GM23338 (cell line): ENCODE results near the gene CCDC30. TPM values are rescaled to one million over a fixed set of nuclear protein-coding genes. Genes with fewer than 3 reads are reported as not detected.

Experiments
- ATAC-seq: fragments of 200-7000 bp; cut with Tn5 transposase; 3 replicates; pipeline ENCODE4 v1.9.1; 2020
- DNase-seq: peaks from one replicate; pipeline ENCODE4 v3.0.0-alpha.2; 2015; ENCODE audit warnings: low spot score
- H2AFZ ChIP-seq: fragments of 200-600 bp; sonication (generic); 2 replicates; pipeline ENCODE4 v1.8.0; 2016; ENCODE audit warnings: antibody characterized with exemption, mild to moderate bottlenecking, moderate library complexity
- H3F3A ChIP-seq: fragments of 200-600 bp; sonication (generic); replicated peaks from 2 replicates; pipeline ENCODE4 v1.8.0; 2017; ENCODE audit warnings: antibody characterized with exemption, mixed run types, low read depth
- H3K27ac ChIP-seq: fragments of 200-600 bp; sonication (generic); 2 replicates; pipeline ENCODE4 v1.6.1; 2016; ENCODE audit warnings: low read depth
- H3K27me3 ChIP-seq: fragments of 200-600 bp; sonication (generic); 2 replicates; pipeline ENCODE4 v1.8.0; 2016; ENCODE audit warnings: mild to moderate bottlenecking, mixed run types, moderate library complexity; ENCODE audit not compliant: insufficient read depth
- H3K36me3 ChIP-seq: fragments of 200-600 bp; sonication (generic); 2 replicates; pipeline ENCODE4 v1.8.0; 2016; ENCODE audit warnings: mild to moderate bottlenecking; ENCODE audit not compliant: insufficient read depth
- H3K4me1 ChIP-seq: fragments of 200-600 bp; sonication (generic); 2 replicates; pipeline ENCODE4 v1.8.0; 2016; ENCODE audit warnings: mild to moderate bottlenecking, moderate library complexity; ENCODE audit not compliant: insufficient read depth
- H3K4me2 ChIP-seq: fragments of 200-600 bp; sonication (generic); 2 replicates; pipeline ENCODE4 v1.7.1; 2017; ENCODE audit warnings: mixed run types
- H3K4me3 ChIP-seq: fragments of 200-600 bp; sonication (generic); 2 replicates; pipeline ENCODE4 v1.6.1; 2016; ENCODE audit warnings: mixed run types
- H3K79me2 ChIP-seq: fragments of 200-600 bp; sonication (generic); replicated peaks from 2 replicates; pipeline ENCODE4 v1.8.0; 2017; ENCODE audit warnings: mild to moderate bottlenecking; ENCODE audit not compliant: insufficient read depth
- H3K9me2 ChIP-seq: fragments of 200-600 bp; sonication (generic); 2 replicates; pipeline ENCODE4 v1.8.0; 2017; ENCODE audit not compliant: insufficient read depth
- H4K20me1 ChIP-seq: fragments of 200-600 bp; sonication (generic); replicated peaks from 2 replicates; pipeline ENCODE4 v1.8.0; 2017; ENCODE audit warnings: mild to moderate bottlenecking; ENCODE audit not compliant: insufficient read depth
- H3K27ac Mint-ChIP-seq: 2 replicates; pipeline ENCODE4 v1.8.0; 2020; ENCODE audit warnings: inconsistent platforms, mild to moderate bottlenecking, moderate library complexity, mixed read lengths
- H3K27me3 Mint-ChIP-seq: 3 replicates; pipeline ENCODE4 v1.8.0; 2022; ENCODE audit warnings: low read depth, mild to moderate bottlenecking, moderate library complexity, mixed read lengths, inconsistent platforms; ENCODE audit not compliant: insufficient read depth, poor library complexity
- H3K36me3 Mint-ChIP-seq: 3 replicates; pipeline ENCODE4 v1.8.0; 2021; ENCODE audit warnings: low read depth, mild to moderate bottlenecking, inconsistent platforms, moderate library complexity, mixed read lengths
- H3K4me1 Mint-ChIP-seq: 3 replicates; pipeline ENCODE4 v1.8.0; 2020; ENCODE audit warnings: mild to moderate bottlenecking, inconsistent platforms, mixed read lengths
- H3K4me3 Mint-ChIP-seq: 3 replicates; pipeline ENCODE4 v1.8.0; 2021; ENCODE audit warnings: moderate library complexity, mild to moderate bottlenecking, inconsistent platforms, mixed read lengths
- H3K9me3 Mint-ChIP-seq: 3 replicates; pipeline ENCODE4 v1.8.0; 2020; ENCODE audit warnings: moderate library complexity, mild to moderate bottlenecking, inconsistent platforms, mixed read lengths
- EZH2 ChIP-seq: fragments of 200-600 bp; sonication (generic); IDR thresholded peaks from one replicate; pipeline ENCODE4 v1.8.0; 2017; ENCODE audit warnings: antibody characterized with exemption, mild to moderate bottlenecking, low read depth; ENCODE audit not compliant: unreplicated experiment
- EZH2phosphoT487 ChIP-seq: fragments of 200-600 bp; sonication (generic); IDR thresholded peaks from one replicate; pipeline ENCODE4 v1.8.1; 2018; ENCODE audit warnings: antibody characterized with exemption; ENCODE audit not compliant: unreplicated experiment
- STAT1 ChIP-seq: IDR thresholded peaks from one replicate; pipeline ENCODE4 v1.6.1; 2016; ENCODE audit warnings: antibody characterized with exemption; ENCODE audit not compliant: unreplicated experiment
- ZNF114 ChIP-seq: fragments of 250-450 bp; sonication (Bioruptor Pico); IDR thresholded peaks from 2 replicates; pipeline ENCODE4 v1.5.0; 2020; ENCODE audit warnings: mild to moderate bottlenecking, moderate library complexity
- polyA plus RNA-seq: library from polyadenylated mRNA; unstranded; fragments of >200 nt; fragmentation: Nextera tagmentation; extraction: Ambion mirVana; gene quantifications from 2 replicates; pipeline ENCODE4 v1.2.1, GENCODE V29; 2016
- total RNA-seq: library from RNA; depleted of rRNA; stranded (reverse); fragments of >200 nt; shearing (Covaris generic); gene quantifications from 2 replicates; pipeline ENCODE4 v1.2.3, GENCODE V29; 2014
- TF ChIP-seq, protein P1 (sequence below): fragments of 250-450 bp; sonication (Bioruptor Pico); IDR thresholded peaks from 2 replicates; pipeline ENCODE4 v1.5.0; 2020; ENCODE audit warnings: mild to moderate bottlenecking, moderate library complexity
- TF ChIP-seq, protein P2 (sequence below): IDR thresholded peaks from one replicate; pipeline ENCODE4 v1.6.1; 2018; ENCODE audit warnings: antibody characterized with exemption; ENCODE audit not compliant: unreplicated experiment
- TF ChIP-seq, protein P3 (sequence below): IDR thresholded peaks from 2 replicates; pipeline ENCODE4 v1.6.1; 2016; ENCODE audit warnings: antibody characterized with exemption
- TF ChIP-seq, protein P4 (sequence below), 2 experiments: fragments of 200-600 bp in 1 of 2; sonication (generic) in 1 of 2; conservative IDR thresholded peaks; 2 replicates each; pipeline versions ENCODE4 v1.5.1 to v1.6.1; 2016 to 2017; ENCODE audit warnings: antibody characterized with exemption in 2 of 2, low read depth in 2 of 2, mild to moderate bottlenecking in 2 of 2, moderate library complexity in 1 of 2

Gene CCDC30
- total and polyA plus RNA-seq, 2 experiments from 2014 or later = 0.56 to 1.8 TPM

DNA sequence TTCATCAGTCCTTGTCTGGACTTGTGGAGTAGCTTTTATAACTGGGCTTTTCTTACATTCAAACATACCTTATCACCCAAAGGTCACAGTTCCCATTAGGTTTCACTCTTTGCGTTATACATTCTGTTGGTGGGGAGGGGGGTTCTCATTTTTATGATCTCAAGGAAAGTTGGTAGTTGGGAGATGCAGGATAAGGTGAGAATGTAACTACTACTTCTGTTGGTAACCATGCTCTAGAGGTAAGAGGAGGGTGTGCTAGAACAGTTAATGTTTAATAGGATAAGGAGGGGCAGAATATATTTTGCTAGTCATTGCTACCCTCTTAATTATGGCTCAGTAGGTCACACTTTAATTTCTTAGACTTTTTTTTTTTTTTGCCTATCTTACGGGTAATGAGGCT lies 229.8 kb downstream of the CCDC30 start (continued):
- TF ChIP-seq, protein P1, sequence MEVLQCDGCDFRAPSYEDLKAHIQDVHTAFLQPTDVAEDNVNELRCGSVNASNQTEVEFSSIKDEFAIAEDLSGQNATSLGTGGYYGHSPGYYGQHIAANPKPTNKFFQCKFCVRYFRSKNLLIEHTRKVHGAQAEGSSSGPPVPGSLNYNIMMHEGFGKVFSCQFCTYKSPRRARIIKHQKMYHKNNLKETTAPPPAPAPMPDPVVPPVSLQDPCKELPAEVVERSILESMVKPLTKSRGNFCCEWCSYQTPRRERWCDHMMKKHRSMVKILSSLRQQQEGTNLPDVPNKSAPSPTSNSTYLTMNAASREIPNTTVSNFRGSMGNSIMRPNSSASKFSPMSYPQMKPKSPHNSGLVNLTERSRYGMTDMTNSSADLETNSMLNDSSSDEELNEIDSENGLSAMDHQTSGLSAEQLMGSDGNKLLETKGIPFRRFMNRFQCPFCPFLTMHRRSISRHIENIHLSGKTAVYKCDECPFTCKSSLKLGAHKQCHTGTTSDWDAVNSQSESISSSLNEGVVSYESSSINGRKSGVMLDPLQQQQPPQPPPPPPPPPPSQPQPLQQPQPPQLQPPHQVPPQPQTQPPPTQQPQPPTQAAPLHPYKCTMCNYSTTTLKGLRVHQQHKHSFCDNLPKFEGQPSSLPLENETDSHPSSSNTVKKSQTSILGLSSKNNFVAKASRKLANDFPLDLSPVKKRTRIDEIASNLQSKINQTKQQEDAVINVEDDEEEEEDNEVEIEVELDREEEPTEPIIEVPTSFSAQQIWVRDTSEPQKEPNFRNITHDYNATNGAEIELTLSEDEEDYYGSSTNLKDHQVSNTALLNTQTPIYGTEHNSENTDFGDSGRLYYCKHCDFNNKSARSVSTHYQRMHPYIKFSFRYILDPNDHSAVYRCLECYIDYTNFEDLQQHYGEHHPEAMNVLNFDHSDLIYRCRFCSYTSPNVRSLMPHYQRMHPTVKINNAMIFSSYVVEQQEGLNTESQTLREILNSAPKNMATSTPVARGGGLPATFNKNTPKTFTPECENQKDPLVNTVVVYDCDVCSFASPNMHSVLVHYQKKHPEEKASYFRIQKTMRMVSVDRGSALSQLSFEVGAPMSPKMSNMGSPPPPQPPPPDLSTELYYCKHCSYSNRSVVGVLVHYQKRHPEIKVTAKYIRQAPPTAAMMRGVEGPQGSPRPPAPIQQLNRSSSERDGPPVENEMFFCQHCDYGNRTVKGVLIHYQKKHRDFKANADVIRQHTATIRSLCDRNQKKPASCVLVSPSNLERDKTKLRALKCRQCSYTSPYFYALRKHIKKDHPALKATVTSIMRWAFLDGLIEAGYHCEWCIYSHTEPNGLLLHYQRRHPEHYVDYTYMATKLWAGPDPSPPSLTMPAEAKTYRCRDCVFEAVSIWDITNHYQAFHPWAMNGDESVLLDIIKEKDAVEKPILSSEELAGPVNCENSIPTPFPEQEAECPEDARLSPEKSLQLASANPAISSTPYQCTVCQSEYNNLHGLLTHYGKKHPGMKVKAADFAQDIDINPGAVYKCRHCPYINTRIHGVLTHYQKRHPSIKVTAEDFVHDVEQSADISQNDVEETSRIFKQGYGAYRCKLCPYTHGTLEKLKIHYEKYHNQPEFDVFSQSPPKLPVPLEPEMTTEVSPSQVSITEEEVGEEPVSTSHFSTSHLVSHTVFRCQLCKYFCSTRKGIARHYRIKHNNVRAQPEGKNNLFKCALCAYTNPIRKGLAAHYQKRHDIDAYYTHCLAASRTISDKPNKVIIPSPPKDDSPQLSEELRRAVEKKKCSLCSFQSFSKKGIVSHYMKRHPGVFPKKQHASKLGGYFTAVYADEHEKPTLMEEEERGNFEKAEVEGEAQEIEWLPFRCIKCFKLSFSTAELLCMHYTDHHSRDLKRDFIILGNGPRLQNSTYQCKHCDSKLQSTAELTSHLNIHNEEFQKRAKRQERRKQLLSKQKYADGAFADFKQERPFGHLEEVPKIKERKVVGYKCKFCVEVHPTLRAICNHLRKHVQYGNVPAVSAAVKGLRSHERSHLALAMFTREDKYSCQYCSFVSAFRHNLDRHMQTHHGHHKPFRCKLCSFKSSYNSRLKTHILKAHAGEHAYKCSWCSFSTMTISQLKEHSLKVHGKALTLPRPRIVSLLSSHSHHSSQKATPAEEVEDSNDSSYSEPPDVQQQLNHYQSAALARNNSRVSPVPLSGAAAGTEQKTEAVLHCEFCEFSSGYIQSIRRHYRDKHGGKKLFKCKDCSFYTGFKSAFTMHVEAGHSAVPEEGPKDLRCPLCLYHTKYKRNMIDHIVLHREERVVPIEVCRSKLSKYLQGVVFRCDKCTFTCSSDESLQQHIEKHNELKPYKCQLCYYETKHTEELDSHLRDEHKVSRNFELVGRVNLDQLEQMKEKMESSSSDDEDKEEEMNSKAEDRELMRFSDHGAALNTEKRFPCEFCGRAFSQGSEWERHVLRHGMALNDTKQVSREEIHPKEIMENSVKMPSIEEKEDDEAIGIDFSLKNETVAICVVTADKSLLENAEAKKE = no peak
- no peak for TF ChIP-seq ZNF114 (CRISPR knock-in tag)

DNA sequence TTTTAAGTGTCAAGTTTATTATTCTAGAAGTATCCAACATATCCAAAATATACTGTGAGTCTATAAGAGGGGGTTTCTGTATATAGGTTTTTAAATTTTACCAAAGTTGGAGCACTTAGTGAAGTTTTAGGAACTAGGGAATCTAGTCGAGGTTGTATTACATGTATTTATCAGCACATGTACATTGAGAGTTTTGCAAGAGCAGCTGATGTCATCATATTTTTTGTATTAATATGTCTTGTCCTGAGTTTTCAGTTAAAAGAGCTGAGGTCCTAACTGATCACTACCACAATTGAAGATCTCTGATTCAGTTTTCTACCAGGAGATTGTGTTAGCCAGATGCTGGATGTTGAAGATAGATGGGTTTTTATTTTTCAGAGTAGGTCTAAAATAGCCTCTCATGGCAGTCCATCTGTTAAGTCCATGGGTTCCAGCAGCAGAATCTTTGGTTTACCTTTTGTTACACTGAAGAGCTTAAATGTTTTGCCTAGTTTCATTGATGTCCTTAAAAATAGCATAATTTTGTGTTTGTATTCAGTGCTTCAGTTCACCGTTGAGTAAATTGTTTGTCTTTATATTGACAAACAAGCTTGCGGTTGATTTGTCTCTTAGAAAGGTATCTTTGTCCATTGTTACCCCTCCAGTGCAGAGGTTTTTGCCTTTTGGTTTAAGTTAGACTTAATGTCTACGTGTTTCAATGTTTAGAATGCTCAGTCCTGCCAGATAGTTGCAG lies 235.2 kb downstream of the CCDC30 start:
- no peaks in the 10 kb centered on the region for H3K9me2 ChIP-seq
- H3K36me3 ChIP-seq = peaks cover 91% of the 10 kb centered on the region
- H3K4me3 ChIP-seq = no peak overlapping the region
- no peaks in the 10 kb centered on the region for H3K4me1 ChIP-seq
- peak overlapping the region; percentile 50; the same call in 1 of the 2 replicates for H3K27ac ChIP-seq
- peaks cover 4% of the 10 kb centered on the region for H3K27me3 Mint-ChIP-seq
- H3K79me2 ChIP-seq = peaks cover 100% of the 10 kb centered on the region
- peaks cover 17% of the 10 kb centered on the region for H3F3A ChIP-seq
- TF ChIP-seq, protein P2, sequence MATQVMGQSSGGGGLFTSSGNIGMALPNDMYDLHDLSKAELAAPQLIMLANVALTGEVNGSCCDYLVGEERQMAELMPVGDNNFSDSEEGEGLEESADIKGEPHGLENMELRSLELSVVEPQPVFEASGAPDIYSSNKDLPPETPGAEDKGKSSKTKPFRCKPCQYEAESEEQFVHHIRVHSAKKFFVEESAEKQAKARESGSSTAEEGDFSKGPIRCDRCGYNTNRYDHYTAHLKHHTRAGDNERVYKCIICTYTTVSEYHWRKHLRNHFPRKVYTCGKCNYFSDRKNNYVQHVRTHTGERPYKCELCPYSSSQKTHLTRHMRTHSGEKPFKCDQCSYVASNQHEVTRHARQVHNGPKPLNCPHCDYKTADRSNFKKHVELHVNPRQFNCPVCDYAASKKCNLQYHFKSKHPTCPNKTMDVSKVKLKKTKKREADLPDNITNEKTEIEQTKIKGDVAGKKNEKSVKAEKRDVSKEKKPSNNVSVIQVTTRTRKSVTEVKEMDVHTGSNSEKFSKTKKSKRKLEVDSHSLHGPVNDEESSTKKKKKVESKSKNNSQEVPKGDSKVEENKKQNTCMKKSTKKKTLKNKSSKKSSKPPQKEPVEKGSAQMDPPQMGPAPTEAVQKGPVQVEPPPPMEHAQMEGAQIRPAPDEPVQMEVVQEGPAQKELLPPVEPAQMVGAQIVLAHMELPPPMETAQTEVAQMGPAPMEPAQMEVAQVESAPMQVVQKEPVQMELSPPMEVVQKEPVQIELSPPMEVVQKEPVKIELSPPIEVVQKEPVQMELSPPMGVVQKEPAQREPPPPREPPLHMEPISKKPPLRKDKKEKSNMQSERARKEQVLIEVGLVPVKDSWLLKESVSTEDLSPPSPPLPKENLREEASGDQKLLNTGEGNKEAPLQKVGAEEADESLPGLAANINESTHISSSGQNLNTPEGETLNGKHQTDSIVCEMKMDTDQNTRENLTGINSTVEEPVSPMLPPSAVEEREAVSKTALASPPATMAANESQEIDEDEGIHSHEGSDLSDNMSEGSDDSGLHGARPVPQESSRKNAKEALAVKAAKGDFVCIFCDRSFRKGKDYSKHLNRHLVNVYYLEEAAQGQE = no peak
- TF ChIP-seq, protein P3, sequence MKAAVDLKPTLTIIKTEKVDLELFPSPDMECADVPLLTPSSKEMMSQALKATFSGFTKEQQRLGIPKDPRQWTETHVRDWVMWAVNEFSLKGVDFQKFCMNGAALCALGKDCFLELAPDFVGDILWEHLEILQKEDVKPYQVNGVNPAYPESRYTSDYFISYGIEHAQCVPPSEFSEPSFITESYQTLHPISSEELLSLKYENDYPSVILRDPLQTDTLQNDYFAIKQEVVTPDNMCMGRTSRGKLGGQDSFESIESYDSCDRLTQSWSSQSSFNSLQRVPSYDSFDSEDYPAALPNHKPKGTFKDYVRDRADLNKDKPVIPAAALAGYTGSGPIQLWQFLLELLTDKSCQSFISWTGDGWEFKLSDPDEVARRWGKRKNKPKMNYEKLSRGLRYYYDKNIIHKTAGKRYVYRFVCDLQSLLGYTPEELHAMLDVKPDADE = no peak
- no peak for TF ChIP-seq EZH2
- TF ChIP-seq STAT1 = no peak
- TF ChIP-seq EZH2phosphoT487 = no peak
- TF ChIP-seq, protein P4, sequence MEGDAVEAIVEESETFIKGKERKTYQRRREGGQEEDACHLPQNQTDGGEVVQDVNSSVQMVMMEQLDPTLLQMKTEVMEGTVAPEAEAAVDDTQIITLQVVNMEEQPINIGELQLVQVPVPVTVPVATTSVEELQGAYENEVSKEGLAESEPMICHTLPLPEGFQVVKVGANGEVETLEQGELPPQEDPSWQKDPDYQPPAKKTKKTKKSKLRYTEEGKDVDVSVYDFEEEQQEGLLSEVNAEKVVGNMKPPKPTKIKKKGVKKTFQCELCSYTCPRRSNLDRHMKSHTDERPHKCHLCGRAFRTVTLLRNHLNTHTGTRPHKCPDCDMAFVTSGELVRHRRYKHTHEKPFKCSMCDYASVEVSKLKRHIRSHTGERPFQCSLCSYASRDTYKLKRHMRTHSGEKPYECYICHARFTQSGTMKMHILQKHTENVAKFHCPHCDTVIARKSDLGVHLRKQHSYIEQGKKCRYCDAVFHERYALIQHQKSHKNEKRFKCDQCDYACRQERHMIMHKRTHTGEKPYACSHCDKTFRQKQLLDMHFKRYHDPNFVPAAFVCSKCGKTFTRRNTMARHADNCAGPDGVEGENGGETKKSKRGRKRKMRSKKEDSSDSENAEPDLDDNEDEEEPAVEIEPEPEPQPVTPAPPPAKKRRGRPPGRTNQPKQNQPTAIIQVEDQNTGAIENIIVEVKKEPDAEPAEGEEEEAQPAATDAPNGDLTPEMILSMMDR (conservative IDR thresholded peaks at IDR 0.05; ENCODE audit: low read depth in 2 of 2) = no peak
- H3K36me3 Mint-ChIP-seq = peaks cover 96% of the 10 kb centered on the region
- H3K27ac Mint-ChIP-seq = no peak overlapping the region
- no peak for ATAC-seq
- H3K9me3 Mint-ChIP-seq = no peaks in the 10 kb centered on the region
- H3K4me2 ChIP-seq = no peak overlapping the region
- no peak overlapping the region for H3K4me3 Mint-ChIP-seq
- H3K27me3 ChIP-seq = no peaks in the 10 kb centered on the region
- H2AFZ ChIP-seq = no peak overlapping the region
- no peak for DNase-seq
- no peaks in the 10 kb centered on the region for H3K4me1 Mint-ChIP-seq
- H4K20me1 ChIP-seq = peaks cover 74% of the 10 kb centered on the region
